Globus pallidus (tissue), 1 donor: Measurements from ENCODE around the gene EEF1A2.
"Not testable (repeated sequence)": the region's sequence is repeated elsewhere in the genome, so short reads cannot be mapped to it uniquely, and the experiment has no call there.

ENCODE experiments used
- DNase-seq: peaks from one replicate; pipeline ENCODE4 v3.0.0-alpha.2; 2015; ENCODE audit warnings: low spot score

The EEF1A2 gene

DNA sequence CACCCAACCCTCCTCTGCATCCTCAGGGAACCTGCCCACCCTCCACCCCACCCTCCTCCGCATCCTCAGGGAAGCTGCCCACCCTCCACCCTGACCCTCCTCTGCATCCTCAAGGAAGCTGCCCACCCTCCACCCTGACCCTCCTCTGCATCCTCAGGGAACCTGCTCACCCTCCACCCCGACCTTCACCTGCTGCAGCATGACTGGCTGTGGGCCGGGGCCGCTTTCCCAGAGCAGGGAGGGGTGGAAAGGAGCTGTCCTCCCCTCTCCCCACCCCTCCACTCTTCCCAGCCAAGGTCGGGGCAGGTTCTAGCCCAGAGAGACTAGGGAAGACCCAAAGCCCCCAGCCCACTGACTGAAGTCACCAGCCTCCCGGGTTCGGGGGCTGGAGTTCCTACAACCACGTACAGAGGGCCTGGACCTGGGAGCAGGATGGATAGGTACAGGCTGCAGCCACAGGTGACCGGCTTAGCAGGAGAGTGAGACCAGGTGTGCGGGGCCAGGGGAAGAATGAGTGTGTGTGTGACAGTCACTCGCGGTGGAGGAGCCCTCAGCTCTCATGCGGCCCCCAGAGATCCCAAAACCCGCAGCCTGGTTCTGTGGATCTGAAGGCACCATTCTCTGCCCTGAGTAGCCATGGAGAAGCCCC, 11.6 kb downstream of the EEF1A2 start:
- DNase-seq, result no peak

DNA sequence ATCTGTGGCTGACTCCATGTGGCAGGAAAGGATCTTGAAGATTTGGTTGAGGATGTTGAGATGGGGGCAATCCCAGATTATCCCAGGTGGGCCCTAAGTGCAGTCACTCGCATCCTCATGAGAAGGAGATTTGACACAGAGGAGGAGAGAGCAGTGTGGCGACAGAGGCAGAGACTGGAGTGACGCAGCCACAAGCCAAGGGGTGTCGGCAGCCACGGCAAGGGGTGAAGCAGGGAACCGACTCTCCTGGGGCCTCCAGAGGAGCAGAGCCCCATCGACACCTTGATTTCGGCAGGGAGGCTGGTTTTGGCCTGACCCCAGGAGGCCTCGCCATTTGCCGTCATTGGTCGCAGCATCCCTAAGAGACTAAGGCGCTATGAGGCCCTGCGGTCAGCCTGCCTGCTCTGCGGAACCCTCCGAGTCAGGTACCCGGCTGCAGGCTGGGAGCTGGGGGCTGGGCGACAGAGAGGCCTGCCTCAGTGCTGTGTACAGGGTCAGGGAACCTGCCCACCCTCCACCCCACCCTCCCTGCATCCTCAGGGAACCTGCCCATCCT, 12.5 kb downstream of the EEF1A2 start:
- no peak for DNase-seq

DNA sequence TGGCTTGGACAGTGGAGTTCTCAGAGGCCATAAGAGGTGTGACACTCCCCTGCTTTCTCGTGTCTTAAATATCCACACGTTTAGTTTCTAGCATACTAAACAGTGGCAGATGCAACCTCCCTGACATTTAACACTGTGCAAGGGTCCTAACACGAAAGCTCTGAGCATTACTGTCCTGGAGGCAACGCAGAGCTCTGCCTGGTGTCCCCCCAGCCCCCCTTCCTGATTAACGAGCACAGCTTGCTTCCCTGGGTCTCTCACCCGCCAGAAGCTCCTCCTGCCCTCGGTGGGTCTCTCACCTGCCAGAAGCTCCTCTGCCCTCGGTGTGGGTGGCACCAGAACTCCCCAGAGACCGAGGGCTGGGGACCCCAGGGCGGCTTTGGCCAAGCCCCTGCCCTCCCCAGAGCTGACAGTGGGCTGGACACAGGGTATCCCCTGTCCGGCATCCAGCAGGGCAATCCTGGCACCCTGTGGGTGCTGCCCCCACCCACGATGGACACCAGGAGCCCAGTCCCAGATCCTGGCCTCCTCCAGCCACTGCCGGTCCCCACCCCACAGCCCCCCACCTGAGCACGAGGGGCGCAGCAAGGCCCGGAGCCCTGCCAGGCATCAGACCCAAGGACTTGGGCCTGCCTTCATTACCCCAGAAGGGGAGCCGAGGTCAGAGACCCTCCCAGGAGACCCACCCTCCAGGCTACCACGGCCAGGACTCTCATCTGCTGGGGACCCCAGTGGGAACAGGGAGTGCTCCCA, 14.1 kb downstream of the EEF1A2 start:
- DNase-seq, result no peak

DNA sequence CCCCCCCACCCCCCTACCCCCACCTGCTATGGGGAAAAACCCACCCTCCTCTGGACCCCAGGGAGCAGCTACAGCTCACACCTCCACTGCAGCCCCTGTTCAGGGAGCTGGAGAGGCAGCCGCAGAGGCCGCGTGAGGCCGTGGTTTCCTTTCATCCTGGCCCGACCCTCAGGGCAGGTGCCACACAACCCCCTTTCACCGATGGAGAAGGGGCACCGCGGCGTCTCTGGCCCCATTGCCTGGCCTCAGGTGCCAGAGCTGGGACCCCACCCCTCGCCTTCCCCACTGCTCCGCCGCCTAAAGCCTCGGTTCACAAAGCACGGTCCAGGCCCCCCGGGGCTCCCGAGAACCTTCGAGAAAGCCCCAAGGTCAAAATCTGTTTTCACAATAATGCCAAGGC, 14.6 kb downstream of the EEF1A2 start:
- DNase-seq, result no peak

DNA sequence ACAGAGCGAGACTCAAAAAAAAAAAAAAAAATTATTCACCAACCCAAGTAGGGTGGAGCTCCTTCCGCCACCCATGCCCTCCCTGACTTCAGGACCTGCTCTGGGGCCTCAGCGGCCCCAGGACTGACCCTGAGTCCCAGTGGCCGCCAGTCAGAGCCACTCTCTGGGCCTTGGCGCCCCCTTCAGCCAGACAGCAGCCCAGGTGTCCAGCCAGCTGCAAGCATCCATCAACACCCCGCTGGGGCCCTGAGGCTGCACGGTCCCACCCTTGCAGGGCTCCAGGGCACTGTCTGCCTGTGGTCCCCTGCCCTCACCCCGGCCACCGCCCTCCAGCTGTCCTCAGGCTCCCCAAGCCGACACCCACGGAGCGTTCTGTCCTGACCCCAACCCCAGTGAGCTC, 15.0 kb downstream of the EEF1A2 start:
- DNase-seq, result no peak

DNA sequence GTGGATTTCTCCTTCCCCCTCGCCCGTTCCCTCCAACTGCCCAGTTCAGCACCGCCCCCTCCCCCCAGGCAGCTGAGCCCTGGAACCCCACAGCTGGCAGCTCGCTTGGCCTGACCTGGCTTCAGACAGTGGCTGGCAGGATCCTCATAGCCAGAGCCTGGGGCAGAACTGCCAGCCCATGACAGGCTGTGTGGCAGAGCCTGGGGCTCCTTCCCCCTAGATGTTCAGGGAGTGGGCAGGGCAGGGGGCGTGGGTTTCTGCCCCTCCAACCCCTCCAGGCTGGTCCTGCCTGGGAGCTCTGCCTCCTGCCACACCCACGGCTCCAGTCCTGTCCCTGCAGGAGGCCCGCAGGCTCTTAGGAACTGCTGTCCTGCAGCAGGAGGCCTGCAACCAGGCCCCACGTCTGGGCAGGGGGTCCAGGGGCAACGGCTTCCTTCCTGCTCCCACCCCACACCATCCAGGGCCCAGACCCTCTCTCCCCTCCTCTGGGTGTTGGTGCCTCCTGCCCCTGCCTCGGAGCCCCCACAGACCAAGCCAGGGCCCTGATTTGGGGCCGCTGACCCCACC, 16.8 kb downstream of the EEF1A2 start:
- DNase-seq, result no peak

DNA sequence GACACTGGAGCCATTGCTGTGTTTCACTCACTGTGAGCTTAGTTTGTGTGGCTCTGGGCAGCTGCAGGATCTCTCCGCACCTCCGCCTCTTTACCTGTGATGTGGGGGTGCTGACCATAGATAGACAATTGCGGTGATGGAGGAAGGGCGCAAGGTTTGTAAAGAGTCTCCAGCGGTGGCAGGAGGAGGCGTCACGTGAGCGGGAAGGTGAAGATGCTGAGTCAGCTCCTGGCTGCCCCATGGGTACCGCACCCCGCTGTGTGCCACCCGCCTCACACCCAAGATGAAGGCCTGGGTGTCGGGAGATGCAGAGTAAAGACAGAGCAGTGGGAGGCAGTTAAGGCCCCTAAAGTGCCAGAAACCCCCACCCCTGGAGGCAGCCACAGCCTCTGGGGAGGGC, 17.4 kb downstream of the EEF1A2 start:
- no peak for DNase-seq

DNA sequence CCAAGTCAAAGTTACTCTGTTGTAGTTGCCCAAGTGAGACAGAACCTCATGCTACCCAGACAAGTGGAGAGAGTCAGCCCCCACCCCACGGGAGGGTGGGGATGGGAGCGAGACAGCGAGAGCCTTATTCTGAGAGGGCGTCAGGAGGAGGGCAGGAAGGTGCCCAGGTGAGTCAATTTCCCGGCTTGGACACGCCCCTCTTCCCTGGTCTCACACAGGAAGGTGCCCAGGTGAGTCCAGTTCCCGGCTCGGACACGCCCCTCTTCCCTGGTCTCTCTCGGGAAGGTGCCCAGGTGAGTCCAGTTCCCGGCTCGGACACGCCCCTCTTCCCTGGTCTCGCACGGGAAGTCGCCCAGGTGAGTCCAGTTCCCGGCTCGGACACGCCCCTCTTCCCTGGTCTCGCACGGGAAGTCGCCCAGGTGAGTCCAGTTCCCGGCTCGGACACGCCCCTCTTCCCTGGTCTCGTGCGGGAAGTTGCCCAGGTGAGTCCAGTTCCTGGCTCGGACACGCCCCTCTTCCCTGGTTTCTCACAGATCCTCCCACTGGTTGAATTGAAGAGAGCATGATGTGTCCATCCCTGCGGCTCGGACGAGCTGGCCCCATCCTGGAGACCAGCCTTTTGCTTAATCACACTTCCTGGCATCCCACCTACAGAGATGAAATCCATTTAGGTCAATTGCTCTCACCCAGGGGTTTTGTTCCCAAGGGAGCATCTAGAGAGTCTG, 19.0 kb downstream of the EEF1A2 start:
- not testable (repeated sequence) for DNase-seq

DNA sequence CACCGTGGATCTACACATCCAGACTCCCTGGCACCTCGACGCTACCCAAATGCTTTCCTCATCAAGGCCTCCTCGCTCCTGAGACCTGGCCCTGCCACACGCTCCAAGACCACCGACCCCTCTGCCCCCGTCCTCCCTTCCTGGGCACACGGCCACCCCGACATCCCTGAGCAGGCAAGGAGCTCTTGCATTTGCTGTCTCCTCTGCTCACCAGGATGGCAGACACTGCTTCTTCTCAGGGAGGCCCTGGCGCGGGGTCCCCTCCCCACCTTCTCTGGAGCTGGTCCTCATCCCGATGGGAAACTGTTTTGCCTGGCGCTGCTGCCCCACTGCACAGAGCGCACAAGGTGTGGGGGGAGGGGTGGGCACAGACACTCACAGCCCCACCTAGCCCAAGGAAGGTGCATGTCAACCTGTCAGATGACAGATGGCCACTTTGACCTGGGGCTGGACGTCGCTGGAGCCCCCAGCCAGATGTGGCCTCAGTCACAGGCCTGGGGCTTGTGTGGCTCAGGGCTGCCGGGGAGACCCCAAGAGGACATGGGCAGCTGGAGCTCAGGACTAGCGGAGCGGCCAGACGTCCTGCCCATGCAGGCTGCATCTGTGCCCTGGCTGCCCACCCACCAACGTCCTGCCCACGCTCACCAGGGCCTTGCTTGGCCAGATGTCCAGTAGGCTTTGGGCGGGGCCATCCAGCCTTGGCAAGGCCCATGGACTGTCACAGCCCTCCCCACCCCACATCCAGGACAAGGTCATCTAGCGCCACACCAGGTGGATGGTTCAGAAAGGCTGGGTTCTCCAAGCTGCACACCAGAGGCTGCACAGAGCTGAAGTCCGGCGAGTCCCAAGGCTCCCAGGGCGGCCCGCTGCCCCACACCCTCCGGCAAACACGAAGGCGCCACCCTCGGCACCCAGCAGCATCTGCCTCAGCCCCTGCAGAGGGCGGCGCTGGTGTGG, 20.3 kb downstream of the EEF1A2 start:
- DNase-seq, result no peak

DNA sequence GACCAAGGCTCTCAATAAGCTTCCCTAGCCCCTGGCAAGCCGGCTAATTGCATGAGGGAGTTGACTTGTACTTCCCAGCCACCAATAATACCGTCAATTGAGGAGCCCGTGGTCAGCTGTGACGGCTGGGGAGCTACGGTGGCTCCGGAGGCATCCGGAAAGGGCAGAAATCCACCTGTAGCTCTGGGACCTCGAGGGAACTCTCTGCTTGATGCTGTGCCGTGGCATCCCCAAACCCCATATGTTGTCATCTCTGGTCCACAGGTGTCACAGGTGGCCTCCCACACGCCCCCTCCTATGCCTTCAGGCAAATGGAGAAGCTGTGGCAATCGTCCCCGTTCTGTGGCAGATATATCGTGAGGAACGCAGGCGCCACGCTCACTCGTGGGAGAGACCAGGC, 20.9 kb downstream of the EEF1A2 start:
- no peak for DNase-seq

DNA sequence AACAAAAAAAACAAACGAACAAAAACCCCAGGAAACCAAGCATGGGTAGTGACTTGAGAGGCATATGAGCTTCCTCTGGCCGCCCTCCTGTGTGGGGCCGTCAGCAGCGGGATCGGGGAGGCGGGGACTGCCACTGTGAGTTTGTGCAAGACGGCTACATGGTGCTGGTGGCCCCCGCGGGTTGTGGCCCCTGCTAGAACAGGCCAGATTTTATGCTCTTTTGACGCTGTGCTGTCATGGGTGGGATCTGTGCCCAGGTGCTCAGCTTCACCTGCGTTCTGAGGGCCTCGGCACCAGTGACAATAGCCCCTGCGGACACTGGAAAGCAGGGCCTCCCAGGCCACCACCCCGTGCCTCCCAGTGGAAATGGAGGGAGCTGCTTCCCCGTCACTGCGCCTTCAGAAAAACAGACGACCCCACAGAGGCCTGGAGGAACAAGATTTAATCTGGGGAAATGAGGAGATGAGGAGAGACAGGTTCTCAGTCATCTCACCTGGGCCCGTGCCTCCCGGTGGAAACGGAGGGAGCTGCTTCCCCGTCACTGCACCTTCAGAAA, 21.7 kb downstream of the EEF1A2 start:
- DNase-seq, result no peak

DNA sequence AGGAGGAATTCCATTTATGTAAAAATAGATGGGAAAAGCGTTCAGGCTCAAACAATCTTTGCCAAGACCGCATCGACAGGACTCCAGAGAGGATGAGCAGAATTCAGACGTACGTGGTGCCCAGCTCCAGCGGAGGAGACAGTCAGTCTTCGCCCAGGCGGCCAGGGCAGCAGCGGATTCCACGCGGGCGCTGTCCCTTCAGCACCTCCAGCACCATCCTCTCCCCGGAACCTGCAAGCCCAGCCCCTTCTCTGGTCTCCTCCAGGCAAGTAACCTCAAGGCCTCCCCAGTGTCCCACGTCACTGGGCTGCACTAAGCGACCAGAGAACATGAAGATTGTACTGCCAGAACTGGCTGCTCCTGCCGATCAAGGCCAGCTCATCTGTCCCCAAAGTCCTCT, 23.7 kb downstream of the EEF1A2 start:
- DNase-seq, result no peak

DNA sequence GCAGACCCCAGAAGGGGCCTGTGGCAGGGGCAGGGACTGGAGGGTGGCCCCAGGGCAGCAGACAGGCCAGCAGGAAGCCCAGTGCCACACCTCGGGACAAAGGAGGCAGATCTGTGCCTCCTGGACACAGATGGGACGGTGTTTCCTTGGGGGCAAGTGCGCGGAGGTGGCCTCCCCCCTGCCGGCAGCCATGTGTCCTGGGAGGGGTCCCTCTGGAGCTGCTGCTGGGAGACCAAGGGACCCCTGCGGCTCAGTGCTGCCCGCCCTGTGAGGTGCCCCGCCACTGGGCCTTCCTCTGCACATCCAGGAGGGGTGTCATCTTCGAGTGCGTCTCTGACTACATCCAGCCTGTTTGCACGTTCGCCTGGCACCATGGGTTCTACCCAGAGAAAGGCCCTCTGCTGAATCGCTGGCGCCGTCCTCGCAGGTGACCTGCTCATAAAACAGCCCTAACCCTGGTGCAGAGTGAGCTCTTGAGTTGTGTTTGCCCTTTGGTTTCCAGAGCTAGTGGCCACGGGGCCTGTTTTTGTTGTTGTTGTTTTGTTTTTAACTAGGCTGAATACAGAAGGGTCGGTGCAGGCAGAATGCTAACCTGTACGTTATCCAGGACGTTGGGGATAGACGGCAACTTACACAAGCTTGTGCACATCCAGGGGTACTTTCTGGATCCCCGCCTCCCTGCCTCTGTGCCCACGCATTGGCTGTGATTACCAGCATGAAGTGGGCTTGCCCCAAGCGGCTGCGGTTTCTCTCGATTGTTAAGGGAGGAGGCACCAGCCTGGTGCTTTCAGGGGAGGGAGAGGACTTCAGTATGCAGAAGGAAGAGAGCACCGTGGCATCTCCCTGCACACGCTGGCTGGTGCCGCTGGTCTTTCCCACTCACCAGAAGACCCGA, 25.1 kb downstream of the EEF1A2 start:
- DNase-seq, result no peak

DNA sequence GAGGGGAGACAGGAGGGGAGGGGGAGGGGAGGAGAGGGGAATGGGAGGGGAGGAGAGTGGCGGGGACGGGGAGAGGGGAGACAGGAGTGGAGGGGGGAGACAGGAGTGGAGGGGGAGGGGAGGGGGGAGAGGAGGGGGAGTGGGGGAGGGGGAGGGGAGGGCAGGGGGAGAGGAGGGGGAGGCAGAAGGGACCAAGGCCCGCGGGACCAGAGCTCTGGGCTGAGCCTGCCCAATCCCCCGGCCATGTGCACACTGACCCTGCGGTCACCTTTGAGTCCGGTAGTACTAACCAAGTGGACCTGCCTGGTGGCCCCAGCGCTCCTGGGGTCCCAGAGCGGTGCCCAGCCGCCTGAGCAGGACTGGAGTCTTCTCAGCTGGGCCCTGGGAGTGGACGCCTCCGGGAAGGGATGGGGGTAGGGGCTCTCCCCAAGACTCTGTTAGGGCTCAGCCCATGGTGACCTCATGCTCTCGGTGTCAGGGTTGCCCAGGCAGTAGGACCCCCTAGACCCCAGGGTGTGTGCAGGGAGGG, 26.0 kb downstream of the EEF1A2 start:
- no peak for DNase-seq

DNA sequence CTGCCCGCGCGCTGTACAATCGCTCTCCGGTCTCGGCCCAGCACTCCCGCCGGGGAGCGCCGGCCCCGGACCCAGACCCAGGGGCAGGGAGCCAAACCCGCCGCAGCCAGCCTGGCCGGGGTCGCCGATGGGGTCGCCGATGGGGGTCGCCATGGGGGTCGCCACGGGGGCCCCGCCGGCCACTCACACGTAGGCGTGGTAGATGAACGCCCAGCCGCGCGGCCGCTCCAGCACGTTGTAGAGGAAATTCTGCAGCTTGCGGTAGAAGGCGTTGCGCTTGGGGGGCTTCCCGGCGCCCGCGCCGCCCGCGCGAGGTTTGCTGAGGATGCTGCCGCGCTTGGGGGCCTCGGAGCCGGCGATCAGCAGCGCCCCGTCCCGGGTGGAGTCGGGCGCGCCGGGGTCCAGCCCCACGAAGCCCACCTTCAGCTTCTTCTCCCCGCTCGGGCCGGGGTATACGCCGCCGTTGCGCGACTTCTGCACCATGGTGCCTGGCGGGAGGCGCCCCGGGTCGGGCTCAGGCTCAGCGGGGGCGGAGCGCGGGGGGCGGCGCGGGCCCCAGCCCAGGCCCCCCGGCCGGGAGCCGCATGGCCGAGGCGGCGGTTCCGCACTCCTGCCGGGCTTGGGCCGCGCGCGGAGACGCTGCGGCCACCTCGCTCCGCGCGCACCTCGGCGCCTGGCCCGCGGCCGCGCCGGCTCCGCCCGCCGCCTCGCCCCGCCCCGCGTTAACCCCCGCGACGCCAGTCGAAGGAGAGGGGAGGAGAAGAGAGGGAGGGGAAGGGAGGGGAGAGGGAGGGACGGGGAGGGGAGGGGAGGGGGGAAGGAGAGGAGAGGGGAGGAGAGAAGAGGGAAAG, 26.7 kb downstream of the EEF1A2 start, which contains the start of gene KCNQ2:
Gene KCNQ2 (minus strand): TSS at position 675 of the 851 bp plus-strand sequence. CDS start 192 bp downstream, at position 483.
- DNase-seq, result no peak

DNA sequence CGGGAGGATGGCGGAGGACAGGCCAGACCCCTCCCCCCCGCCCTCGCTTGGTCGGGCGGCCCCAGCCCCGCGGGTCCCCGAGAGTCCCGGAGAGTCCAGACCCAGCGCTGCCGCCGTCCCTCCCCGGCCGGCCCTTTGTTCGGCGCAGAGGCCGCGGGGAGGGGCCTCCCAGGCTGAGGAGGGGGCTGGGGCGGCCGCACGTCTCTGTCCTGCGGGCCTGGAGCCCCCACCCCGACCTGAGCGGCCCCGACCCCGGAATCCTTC, 27.2 kb downstream of the EEF1A2 start:
- DNase-seq, result no peak

DNA sequence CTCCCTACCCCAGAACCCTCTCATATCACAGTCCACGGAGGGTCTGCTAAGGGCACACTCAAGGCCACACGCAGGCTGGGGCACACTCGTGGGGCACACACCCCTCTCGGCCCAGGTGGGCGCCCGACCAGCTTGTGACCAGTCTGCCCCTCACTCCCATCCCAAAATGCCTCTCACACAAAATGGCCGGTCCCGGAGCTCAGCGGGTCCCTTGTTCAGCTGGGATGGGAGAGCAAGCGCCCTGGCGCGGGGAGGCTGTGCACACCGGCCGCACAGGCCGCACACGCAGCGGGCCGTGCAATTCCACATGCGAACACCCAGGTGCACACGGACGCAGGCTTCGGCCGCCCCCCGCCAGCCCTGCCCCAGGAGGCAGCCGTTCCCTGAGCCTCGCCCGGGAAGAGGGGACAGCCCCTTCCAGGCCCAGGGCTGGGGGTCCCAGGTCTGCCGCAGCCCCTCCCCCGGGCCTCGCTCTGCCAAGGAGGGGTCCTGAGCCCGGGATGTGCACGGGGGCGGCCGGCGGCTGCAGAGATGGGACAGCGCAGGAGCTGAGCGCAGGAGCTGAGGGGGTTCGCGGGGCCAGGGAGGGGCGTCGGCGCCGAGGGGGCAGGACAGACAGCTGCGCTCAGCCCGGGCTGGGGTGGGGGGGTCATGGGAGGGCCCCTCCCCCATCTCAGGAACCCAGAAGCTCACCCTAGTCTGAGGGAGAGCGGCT, 27.7 kb downstream of the EEF1A2 start:
- no peak for DNase-seq

DNA sequence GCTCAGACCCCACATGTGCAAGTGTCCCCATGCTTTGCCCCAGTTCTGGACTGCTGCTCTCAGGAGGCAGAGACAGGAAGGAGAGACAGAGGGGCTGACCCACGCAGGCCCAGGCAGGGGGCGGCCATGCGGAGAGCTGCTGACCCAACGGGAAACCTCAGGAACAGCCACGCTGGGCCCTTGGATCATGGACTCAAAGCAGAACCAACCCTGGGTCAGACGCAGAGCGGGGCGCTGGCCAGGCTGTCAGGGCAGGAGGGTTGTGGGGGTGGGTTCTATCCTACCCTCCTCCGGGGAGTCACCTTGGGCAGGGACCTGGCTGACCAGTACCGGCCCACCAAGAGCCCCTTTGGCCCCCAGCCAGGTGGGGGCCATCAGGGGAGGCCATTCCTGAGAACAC, 28.5 kb downstream of the EEF1A2 start:
- DNase-seq, result no peak
